Motor neuron (in vitro differentiated cells): Measurements from ENCODE around the gene ATM. TPM values are rescaled to one million over a fixed set of nuclear protein-coding genes. Genes with fewer than 3 reads are reported as not detected.

Source experiments
- ATAC-seq, 8 experiments: fragments of 200-7000 bp; cut with Tn5 transposase; replicated peaks in 6 of 8; 2 replicates each; pipeline ENCODE4 v1.8.0; 2021; ENCODE audit warnings: mild to moderate bottlenecking in 8 of 8, moderate library complexity in 8 of 8
- H3K27ac ChIP-seq, 2 donors: fragments of 250-450 bp; sonication (Bioruptor Pico); 2 replicates each; pipeline ENCODE4 v1.9.0; 2021; ENCODE audit warnings: antibody characterized with exemption in 2 of 2, mild to moderate bottlenecking in 2 of 2, moderate library complexity in 1 of 2
- H3K4me1 ChIP-seq, 2 donors: fragments of 250-450 bp; sonication (Bioruptor Pico); replicated peaks in 1 of 2; 2 replicates each; pipeline ENCODE4 v1.6.1; 2021; ENCODE audit warnings: antibody characterized with exemption in 2 of 2, mild to moderate bottlenecking in 2 of 2, moderate library complexity in 1 of 2
- H3K4me3 ChIP-seq, 5 donors: fragments of 250-450 bp; sonication (Bioruptor Pico); 2 replicates each; pipeline ENCODE4 v1.9.0; 2021; ENCODE audit warnings: antibody characterized with exemption in 5 of 5, mild to moderate bottlenecking in 5 of 5, moderate library complexity in 4 of 5
- WGBS, 10 experiments: fragments of 450-650 bp; shearing (Covaris generic); methylation state at CpG; one replicate each; pipeline ENCODE4 v1.0.0; 2022; 5-methylcytosine and 5-hydroxymethylcytosine counted together
- in situ Hi-C, 9 experiments: fragments of 400-800 bp; cut with MboI; loops; one replicate each; pipeline ENCODE4 v1.15.0; 2021; ENCODE audit warnings: low sequenced_read_pairs in 9 of 9, low pct_unique_long_range_greater_than_20kb in 2 of 9; ENCODE audit not compliant: unreplicated experiment in 9 of 9
- total RNA-seq, 8 experiments: library from RNA; unstranded; fragments of 300-600 nt; gene quantifications; 2 replicates each; pipeline versions ENCODE4 v1.2.3 to v1.2.4, GENCODE V29; 2022

The ATM gene
- total RNA-seq, 8 experiments from 2014 or later: 41.2 to 132 (median 59.1) TPM

- in situ Hi-C loops: loop anchor here in 1 of 9 experiments (25.0 kb wide), 1 partner anchor 160 kb away; no protein-coding TSS in a partner anchor
- 48 to 100% (median 80%) methylated on average over 1 to 3 of the region's 3 CpGs for WGBS, 10 experiments
Observed at GRCh38 chr11:108322666-108323065, 99.8 kb downstream of the ATM start.

GRCh38 chr11:108324587-108324986 lies 101.7 kb downstream of the ATM start:
- H3K4me1 ChIP-seq: no peaks in the 10 kb centered on the region
- no peak for ATAC-seq
- no peak overlapping the region for H3K27ac ChIP-seq
- H3K4me3 ChIP-seq: no peak overlapping the region
- in situ Hi-C loops: loop anchor here in 1 of 9 experiments (25.0 kb wide), 1 partner anchor 162 kb away; no protein-coding TSS in a partner anchor

More at GRCh38 chr11:108322666-108323065, 99.8 kb downstream of the ATM start:
- ATAC-seq: no peak
- H3K27ac ChIP-seq: no peak overlapping the region
- no peak overlapping the region for H3K4me3 ChIP-seq
- H3K4me1 ChIP-seq: no peaks in the 10 kb centered on the region

DNA sequence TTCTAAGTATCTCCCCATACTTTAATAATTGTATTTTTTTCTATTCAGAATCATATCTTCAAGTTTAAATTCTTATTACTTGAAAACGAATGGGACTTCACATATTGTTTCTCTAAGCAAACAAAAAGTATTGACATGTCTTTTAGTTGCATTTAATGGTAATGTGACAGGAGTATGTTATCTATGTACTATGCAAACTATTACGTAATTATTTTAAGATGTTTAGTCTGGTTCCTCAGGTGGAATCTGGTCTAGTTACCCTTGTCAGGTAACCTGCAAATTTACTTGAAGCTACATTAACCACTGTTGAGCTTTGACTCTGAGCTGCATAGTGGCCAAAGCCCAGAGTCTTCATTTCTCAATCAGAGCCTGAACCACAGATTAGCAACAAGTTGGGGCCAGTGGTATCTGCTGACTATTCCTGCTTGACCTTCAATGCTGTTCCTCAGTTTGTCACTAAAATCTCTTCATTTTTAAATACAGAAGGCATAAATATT lies 110.6 kb downstream of the ATM start:
- in situ Hi-C loops: loop anchor here in 2 of 9 experiments (25.0 kb wide), 2 partner anchors 304 to 329 kb away; partner anchors contain the start of gene DDX10 (in 1 of the 2)
- no peaks in the 10 kb centered on the region for H3K4me1 ChIP-seq
- no peak overlapping the region for H3K27ac ChIP-seq
- ATAC-seq: no peak
- 69 to 100% (median 100%) methylated on average over 1 to 2 of the region's 2 CpGs; no CpG with 5 or more reads in 1 of the 10 experiments for WGBS, 10 experiments
- H3K4me3 ChIP-seq: no peak overlapping the region

DNA sequence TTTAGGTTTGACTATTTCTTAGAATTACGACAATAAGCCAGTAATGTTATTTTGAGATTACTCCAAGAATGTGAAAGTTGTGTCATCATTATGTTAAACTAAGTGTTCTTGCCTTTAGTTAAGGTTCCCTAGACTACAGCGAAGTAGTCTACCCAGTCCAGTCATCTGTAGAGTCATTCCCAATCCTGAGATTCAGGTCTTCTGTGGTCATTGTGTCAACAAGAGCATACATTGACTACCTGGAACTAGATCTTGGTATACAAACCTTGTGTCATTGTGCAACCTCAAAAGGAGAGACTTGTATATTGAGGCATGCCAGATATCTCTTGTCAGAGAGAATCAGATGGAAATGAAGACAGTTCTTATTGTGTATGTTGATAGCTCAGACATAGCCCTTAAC lies 115.9 kb downstream of the ATM start:
- no peak for ATAC-seq
- in situ Hi-C loops: loop anchor here in 2 of 9 experiments (25.0 kb wide), 2 partner anchors 299 to 324 kb away; partner anchors contain the start of gene DDX10 (in 1 of the 2)
- Histone ChIP-seq H3K4me3 (no peak overlapping the region), H3K27ac (no peak overlapping the region), H3K4me1 (peaks cover 0 to 8% of the 10 kb centered on the region in 2 donors)
- 94 to 100% (median 100%) methylated on average over 2 of the region's 2 CpGs; no CpG with 5 or more reads in 2 of the 10 experiments for WGBS, 10 experiments

DNA sequence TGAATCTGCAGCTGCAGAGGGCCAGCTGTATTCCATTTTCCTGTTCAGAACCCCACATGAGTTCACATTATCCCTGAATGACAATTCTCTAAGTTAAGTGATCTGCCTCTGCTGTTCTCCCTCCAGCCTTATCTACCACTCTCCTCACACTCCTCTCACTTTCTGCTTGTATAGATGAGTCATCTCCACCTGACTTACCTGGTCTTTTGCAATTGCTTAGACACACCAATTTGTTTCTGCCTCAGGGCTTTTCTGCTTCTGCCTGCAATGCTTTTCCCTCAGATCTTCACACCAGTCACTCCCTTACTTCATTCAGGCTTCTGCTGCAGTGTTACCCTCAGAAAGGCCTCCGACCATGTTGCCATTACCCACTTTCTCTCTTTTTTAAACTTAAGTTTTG lies 118.1 kb downstream of the ATM start:
- peak in 1 of 8 experiments; percentile 64 for ATAC-seq
- 67 to 100% (median 100%) methylated on average over 1 of the region's 1 CpG; no CpG with 5 or more reads in 3 of the 10 experiments for WGBS, 10 experiments

DNA sequence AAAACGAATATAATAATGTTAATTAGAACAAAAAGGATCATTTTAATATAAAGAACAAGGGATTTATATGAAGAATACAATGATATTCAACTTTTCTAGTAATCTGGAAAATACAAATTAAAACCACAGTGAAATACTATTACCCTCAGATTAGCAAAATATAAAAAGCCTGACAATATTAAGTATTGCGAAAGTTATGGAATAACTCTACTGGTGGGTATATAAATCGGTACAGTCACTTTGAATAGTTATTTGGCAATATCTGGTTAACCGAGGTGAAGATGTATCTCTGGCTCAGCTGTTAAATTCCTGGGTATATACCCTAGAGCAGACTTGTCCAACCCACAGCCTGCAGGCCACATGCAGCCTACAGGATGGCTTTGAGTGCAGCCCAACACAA lies 118.8 kb downstream of the ATM start:
- Histone ChIP-seq H3K4me1 (peaks cover 0 to 8% of the 10 kb centered on the region in 2 donors), H3K27ac (no peak overlapping the region), H3K4me3 (no peak overlapping the region)
- peak in 1 of 8 experiments; percentile 41 for ATAC-seq
- 50 to 100% (median 85%) methylated on average over 2 to 4 of the region's 4 CpGs for WGBS, 10 experiments
- in situ Hi-C loops: loop anchor here in 2 of 9 experiments (25.0 kb wide), 2 partner anchors 296 to 321 kb away; partner anchors contain the start of gene DDX10 (in 1 of the 2)

More for the DNA sequence above, 118.1 kb downstream of the ATM start:
- in situ Hi-C loops: loop anchor here in 2 of 9 experiments (25.0 kb wide), 2 partner anchors 296 to 321 kb away; partner anchors contain the start of gene DDX10 (in 1 of the 2)
- Histone ChIP-seq H3K4me1 (peaks cover 0 to 8% of the 10 kb centered on the region in 2 donors), H3K4me3 (no peak overlapping the region), H3K27ac (no peak overlapping the region)

GRCh38 chr11:108343714-108344113 lies 120.8 kb downstream of the ATM start:
- 33 to 100% (median 100%) methylated on average over 1 to 2 of the region's 2 CpGs; no CpG with 5 or more reads in 2 of the 10 experiments for whole genome bisulfite sequencing, 10 experiments
- Histone ChIP-seq H3K4me3 (no peak overlapping the region), H3K4me1 (peaks cover 0 to 8% of the 10 kb centered on the region in 2 donors), H3K27ac (no peak overlapping the region)
- in situ Hi-C loops: loop anchor here in 2 of 9 experiments (25.0 kb wide), 2 partner anchors 294 to 319 kb away; partner anchors contain the start of gene DDX10 (in 1 of the 2)
- no peak for ATAC-seq

DNA sequence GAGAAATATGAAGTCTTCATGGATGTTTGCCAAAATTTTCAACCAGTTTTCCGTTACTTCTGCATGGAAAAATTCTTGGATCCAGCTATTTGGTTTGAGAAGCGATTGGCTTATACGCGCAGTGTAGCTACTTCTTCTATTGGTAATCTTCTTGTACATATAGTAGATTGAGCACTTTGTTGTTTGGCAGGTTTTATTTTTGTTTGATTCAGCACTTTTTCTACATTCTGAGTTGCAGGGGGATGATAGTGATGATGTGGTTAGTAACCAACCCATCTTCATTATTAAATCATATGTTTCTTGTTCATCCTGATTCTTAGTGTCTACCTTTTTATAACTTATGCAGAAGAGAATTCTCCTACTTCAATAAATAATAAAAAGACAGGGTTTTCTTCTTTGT lies 122.9 kb downstream of the ATM start:
- no peak for ATAC-seq
- in situ Hi-C loops: loop anchor here in 2 of 9 experiments (25.0 kb wide), 2 partner anchors 292 to 317 kb away; partner anchors contain the start of gene DDX10 (in 1 of the 2)
- H3K27ac ChIP-seq: no peak overlapping the region
- H3K4me1 ChIP-seq: no peaks in the 10 kb centered on the region
- 95 to 100% (median 99%) methylated on average over 1 to 4 of the region's 4 CpGs; no CpG with 5 or more reads in 2 of the 10 experiments for WGBS, 10 experiments
- H3K4me3 ChIP-seq: no peak overlapping the region

DNA sequence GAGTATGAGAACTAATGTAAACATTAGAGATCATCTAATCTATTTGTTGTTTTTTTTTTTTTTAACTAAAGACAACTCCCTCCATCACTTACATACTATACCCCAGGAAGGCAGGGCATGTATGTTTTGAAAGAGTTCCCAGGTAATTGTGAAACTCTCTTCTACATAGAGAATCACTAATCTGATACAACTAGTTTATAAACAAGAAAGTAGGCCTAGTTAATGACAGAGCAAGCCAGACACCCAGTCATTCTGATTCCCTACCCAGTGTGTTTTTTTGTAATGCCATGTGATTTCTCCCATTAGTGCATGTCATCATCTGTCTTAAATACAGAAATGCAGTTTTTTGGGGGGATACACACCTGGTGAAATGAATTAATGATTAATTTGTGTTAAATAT lies 123.6 kb downstream of the ATM start:
- no peak overlapping the region for H3K4me3 ChIP-seq
- no peak for ATAC-seq
- H3K4me1 ChIP-seq: no peaks in the 10 kb centered on the region
- in situ Hi-C loops: loop anchor here in 2 of 9 experiments (25.0 kb wide), 2 partner anchors 291 to 316 kb away; partner anchors contain the start of gene DDX10 (in 1 of the 2)
- no peak overlapping the region for H3K27ac ChIP-seq

DNA sequence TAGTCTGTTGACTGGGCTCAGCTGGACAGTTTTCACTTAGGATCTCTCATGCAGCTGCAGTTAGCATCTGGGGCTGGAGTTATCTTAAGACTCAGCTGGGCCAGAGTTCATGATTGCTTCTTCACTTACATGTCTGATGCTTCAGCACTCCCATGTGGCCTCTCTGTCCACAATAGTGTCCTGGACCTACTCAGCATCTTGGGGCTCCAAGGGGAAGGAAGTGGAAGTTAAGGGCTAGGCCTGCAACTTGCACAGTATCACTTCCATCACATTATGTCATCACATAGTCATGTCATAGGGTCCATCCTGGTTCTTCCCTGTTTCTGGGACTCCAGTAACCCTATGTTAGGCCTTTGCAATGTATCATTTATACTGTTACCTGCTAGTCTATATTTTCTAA lies 128.6 kb downstream of the ATM start:
- ATAC-seq: no peak
- H3K4me3 ChIP-seq: no peak overlapping the region

DNA sequence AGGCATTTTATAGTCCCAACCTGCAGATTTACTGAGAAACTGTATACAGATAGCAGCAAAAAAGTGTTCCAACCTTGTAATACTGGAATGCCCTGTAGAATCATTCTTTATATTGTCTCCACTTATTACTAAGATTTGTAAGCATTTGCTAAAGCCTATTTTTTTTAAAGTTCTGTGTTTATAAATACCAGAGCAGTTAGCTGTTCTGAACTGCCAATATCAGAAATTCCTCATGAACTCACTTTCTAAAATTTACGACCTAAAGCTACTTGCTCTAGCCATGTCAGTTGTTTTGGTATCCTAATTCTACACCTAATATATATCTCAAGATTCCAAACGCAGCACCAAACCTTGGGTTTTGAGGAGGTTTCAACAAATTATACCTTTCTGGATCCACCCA lies 141.3 kb downstream of the ATM start:
- ATAC-seq: no peak
- Histone ChIP-seq H3K4me3 (no peak overlapping the region), H3K4me1 (no peaks in the 10 kb centered on the region), H3K27ac (no peak overlapping the region)
- WGBS, 10 experiments: 40 to 100% (median 87%) methylated on average over 1 to 2 of the region's 2 CpGs; no CpG with 5 or more reads in 2 of the 10 experiments
- in situ Hi-C loops: no loop called here

More for the DNA sequence above, 128.6 kb downstream of the ATM start:
- in situ Hi-C loops: no loop called here
- no peak overlapping the region for H3K27ac ChIP-seq
- H3K4me1 ChIP-seq: no peaks in the 10 kb centered on the region

- Histone ChIP-seq H3K4me3 (no peak overlapping the region), H3K4me1 (no peaks in the 10 kb centered on the region), H3K27ac (no peak overlapping the region)
- in situ Hi-C loops: no loop called here
- ATAC-seq: no peak
- 8 to 100% (median 100%) methylated on average over 1 of the region's 1 CpG; no CpG with 5 or more reads in 1 of the 10 experiments for WGBS, 10 experiments
Observed at GRCh38 chr11:108368134-108368533, 145.3 kb downstream of the ATM start.

- Histone ChIP-seq H3K27ac (no peak overlapping the region), H3K4me3 (no peak overlapping the region), H3K4me1 (no peaks in the 10 kb centered on the region)
- WGBS, 10 experiments: 72 to 100% (median 81%) methylated on average over 2 to 5 of the region's 5 CpGs; no CpG with 5 or more reads in 1 of the 10 experiments
- ATAC-seq: no peak
- in situ Hi-C loops: no loop called here
Observed at GRCh38 chr11:108369064-108369463, 146.2 kb downstream of the ATM start.
